Middle frontal gyrus (tissue), 1 donor: ENCODE results near the gene ANKRD18B.
"Not testable (repeated sequence)": the region's sequence is repeated elsewhere in the genome, so short reads cannot be mapped to it uniquely, and the experiment has no call there.

Source experiments
- DNase-seq: peaks from one replicate; pipeline ENCODE4 v3.0.0-alpha.2; 2015; ENCODE audit warnings: low spot score; ENCODE audit errors: extremely low spot score

ANKRD18B gene

GRCh38 chr9:33523397-33524305 lies at the start of gene ANKRD18B:
TSS of gene ANKRD18B (plus strand) at chr9:33524251. CDS start at chr9:33524490, 239 bp downstream.
- not testable (repeated sequence) for DNase-seq

- DNase-seq: no peak
Observed at GRCh38 chr9:33475357-33475756, 48.7 kb upstream of the ANKRD18B start.

- DNase-seq: no peak
Observed at GRCh38 chr9:33476503-33476902, 47.5 kb upstream of the ANKRD18B start.

- no peak for DNase-seq
Observed at GRCh38 chr9:33480106-33480505, 43.9 kb upstream of the ANKRD18B start.

GRCh38 chr9:33480976-33481375 lies 43.1 kb upstream of the ANKRD18B start:
- no peak for DNase-seq

GRCh38 chr9:33485312-33485711 lies 38.7 kb upstream of the ANKRD18B start:
- not testable (repeated sequence) for DNase-seq

- DNase-seq: no peak
Observed at GRCh38 chr9:33489066-33489465, 35.0 kb upstream of the ANKRD18B start.

GRCh38 chr9:33493819-33494218 lies 30.2 kb upstream of the ANKRD18B start:
- not testable (repeated sequence) for DNase-seq

GRCh38 chr9:33498387-33498786 lies 25.7 kb upstream of the ANKRD18B start:
- no peak for DNase-seq

- no peak for DNase-seq
Observed at GRCh38 chr9:33506626-33507370, 17.3 kb upstream of the ANKRD18B start.

GRCh38 chr9:33510262-33511183 lies 13.5 kb upstream of the ANKRD18B start:
- DNase-seq: peak; percentile 34

GRCh38 chr9:33511184-33511517 lies 12.9 kb upstream of the ANKRD18B start:
- not testable (repeated sequence) for DNase-seq

- not testable (repeated sequence) for DNase-seq
Observed at GRCh38 chr9:33512535-33512934, 11.5 kb upstream of the ANKRD18B start.

GRCh38 chr9:33515342-33515995 lies 8.6 kb upstream of the ANKRD18B start:
- DNase-seq: not testable (repeated sequence)

- not testable (repeated sequence) for DNase-seq
Observed at GRCh38 chr9:33516397-33516796, 7.7 kb upstream of the ANKRD18B start.

- no peak for DNase-seq
Observed at GRCh38 chr9:33517373-33517772, 6.7 kb upstream of the ANKRD18B start.

GRCh38 chr9:33517934-33518577 lies 6.0 kb upstream of the ANKRD18B start:
- DNase-seq: not testable (repeated sequence)

- DNase-seq: not testable (repeated sequence)
Observed at GRCh38 chr9:33521861-33522260, 2.2 kb upstream of the ANKRD18B start.

GRCh38 chr9:33524306-33524947 lies 376 bp downstream of the ANKRD18B start:
- no peak for DNase-seq

- DNase-seq: not testable (repeated sequence)
Observed at GRCh38 chr9:33528069-33528468, 4.0 kb downstream of the ANKRD18B start.
